NCI-H524 treated with DMSO at 0.1 percent for 48 hours (cell line): ENCODE measurements around the gene TBCD.

Source experiments
- DNase-seq: peaks from one replicate; lab custom pipeline; 2025; lab: John Stamatoyannopoulos, UW

TBCD gene

DNA sequence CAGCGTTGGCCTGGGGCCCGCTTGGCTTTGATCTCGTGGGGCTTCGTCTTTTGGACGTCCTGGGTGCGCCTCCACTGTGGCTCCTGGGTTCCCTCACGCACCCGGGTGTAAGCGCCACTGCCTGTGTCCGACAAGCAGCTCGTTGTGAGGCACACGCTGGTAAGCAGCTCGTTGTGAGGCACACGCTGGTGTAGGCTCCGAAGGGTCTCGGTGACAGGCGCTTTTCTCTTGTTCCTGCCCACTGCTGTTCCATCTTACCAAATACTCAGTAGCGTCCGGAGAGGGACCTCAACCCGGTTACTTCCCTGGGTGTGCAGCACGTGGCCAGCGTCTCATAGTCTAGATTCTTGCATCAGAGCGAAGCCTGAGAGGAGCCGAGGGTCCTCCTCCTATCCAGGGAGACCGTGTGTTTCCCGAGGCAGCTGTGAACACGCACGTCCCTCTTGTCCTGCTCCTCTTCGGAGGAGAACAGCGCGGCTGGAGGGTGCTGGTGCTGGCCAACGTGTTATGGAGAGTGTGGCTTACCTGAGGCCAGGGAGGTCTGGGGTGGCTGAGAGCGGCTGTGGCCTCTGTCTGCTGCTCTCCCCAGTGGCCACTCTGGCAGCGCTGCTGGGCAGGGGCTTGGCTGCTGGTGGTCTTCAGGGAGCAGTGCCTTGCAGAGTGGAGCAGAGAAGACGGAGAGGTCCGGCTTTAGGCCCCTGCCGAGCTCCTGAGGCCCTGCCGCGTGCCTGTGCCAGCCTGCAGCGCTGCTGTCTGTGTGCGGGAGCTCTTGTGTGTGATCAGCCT, 120.1 kb downstream of the TBCD start:
- DNase-seq: no peak

DNA sequence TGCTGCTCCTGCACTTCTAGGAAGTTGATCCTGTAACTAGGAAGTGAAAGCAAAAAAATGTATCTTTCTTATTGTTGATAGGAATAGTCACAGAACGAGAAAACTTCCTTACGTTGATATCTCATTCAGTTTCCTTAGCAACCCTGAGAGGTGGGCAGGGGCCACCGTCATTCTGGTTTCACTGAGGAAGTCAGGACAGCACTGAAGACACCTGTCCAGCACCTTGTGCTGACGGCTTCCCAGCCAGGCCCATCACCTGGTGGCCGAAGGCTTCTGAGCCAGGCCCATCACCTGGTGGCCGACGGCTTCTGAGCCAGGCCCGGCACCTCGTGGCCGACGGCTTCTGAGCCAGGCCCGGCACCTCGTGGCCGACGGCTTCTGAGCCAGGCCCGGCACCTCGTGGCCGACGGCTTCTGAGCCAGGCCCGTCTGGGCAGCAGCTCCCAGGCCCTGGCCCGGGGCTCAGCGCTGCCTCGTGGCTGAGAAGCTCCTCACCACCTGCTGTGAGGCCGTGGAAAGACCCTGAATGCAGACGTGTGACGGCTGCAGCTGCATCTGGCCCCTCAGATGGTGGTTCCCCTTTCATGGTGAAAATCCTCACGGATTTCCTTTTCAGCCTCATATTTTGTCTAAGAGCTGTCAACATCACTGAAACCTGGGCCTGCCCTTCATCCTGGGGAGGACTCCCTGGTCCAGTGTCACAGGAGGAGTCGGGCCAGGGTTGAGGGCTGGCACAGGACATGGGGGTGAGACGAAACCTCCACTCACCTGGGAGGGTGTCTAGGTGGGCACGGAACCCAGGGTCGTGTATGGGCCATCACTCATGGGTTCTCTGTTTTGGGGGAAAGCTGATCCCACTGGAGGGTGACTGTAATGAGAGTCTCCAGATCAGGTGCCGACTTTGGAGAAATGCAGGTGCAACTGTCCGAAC, 121.0 kb downstream of the TBCD start:
- no peak for DNase-seq

DNA sequence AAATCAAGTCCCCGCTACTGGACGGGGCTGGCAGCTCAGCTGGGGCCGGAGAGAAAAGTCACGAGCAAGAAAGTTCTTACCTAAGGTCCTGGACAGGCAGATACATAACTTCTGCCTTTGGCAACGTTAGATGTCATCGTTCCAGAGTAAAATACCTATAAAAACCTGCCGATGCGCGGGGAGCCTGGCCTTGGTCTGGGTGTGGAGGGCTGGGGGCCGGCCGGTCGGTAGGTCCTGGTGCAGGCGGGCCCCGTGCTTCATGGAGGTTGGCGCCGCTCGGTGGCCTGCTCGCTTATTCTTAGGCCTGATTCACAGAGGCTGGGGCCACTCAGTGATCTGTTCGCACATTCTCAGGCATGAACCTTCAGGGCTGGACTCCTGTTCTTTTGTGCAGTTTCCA, 121.7 kb downstream of the TBCD start:
- DNase-seq: no peak

DNA sequence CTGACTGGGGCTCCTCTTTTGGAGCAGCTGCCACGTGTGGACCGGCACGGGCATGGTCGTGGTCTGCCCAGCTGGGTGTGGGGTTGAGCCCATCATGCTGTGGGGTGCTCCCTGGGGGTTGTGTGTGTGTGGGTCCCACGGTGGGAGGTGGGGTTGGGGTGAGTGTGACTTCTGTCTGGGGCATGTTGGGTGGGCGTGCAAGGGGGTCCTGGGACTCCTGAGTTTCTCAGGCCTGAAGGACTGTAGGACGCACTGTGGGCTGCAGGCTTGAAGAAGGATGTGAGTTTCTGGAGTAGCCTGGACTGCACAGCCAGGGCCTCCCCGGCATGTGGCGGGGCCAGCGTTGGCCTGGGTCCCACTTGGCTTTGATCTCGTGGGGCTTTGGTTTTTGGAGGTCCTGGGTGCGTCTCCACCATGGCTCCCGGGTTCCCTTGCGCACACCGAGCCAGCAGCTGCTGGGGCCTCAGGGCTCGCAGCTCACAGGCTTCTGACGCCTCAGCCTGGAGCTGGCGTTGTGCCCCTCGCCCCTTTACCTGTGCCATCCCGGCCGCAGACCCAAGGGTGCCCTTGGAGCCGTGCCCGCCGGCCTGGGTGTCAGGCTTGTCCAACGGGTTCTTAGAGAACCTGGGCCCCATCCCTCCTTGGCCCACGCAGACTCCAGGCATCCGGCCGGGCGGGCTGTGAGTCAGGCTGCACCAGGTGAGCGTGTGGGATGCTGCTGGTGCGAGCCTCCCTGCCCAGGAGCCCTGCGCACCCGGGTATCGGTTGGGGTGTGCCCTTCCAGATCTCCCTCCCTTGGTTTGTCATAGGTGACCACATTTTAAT, 122.4 kb downstream of the TBCD start:
- DNase-seq: no peak

DNA sequence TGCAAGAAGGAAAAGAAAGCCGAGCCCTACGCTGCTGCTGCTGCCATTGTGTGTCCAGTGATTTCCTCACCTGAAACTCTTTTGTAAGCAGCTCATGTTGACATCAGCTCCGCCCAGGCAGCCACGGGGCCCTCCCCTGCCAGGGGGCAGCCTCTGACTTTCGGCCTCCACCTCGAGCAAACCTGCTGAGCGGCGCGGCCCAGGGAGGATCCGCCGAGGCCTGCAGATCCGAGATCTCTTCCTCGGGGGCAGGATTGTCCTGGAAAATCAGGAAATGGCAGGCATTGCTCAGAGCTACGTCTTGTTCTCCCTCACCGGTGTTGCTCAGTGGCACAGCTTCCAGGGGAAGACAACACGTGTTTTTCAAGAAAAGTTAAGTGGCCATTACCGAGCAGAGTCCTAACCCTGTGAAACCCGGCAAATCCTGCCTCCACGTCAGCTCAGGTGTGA, 123.6 kb downstream of the TBCD start:
- no peak for DNase-seq

DNA sequence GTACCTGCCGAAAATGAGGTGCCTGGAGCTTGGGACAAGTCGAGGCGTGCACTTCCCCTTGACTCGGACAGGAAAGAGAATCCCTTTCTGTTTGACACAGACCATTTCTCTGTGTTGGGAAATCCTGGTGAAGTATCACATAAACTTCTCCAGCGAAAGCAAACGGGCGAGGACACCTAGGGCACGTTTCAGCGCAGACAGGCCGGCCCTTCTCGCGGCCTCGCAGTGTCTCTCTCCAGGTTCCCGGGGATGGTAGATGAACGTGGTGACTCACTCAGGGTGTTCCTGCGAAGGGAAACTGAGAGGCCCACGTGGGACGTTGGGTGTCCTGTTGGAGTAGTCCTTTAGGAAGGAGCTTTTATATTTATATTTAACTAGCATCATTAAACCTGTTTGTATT, 124.3 kb downstream of the TBCD start:
- no peak for DNase-seq

DNA sequence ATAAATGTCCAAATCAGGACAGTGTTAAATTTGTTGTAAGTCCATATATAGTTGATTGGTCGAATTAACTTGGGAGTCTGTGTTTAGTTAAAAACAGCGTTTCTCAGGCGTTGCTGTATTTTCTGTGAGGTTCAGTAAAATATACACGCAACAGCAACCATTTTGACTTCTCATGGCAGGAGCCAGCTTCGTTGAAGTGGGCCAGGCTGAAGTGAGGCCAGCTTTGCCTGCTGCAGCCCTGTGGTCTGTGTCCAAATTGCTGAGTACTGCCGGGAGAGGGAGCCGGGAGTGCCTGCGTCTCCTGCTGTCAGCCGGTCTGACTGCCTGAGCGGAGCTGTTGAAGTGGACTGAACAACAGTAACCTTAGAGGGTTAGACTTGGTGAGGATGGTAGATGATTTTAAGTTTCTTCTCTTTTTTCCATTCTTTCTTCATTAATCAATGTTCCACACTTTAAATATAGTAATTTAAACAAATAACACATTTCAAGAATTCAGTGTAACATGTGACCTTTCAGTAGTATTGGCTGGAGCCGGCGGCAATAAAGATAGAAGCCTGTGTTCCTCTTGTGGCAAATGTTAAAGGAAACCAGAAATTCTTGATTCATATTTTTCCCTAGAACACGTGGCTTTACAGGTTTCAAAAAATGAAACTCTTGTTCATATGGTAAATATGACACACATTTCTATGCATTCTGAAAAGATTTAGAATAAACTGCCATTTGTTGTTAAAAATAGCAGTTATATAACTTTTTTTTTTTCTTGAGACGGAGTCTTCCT, 124.9 kb downstream of the TBCD start:
- no peak for DNase-seq

DNA sequence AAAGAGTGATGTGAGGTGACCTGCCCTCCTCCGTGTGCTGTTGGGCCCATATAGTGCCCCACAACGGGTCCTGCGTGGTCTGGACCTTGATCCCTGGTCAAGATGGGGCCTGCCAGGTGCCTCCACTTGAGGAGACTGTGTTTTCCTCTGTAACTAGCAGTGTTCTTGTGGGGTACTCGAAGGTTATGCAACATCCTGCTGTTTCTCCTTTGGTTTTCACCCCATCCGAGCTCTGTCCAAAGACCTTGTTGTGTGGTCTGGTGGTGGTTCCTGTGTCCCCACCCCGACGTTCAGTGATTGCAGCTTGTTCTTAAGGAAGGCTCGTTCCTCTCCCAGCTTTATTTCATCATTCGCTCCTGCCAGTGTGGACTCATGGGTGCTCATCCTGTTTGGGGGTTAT, 126.7 kb downstream of the TBCD start:
- no peak for DNase-seq

DNA sequence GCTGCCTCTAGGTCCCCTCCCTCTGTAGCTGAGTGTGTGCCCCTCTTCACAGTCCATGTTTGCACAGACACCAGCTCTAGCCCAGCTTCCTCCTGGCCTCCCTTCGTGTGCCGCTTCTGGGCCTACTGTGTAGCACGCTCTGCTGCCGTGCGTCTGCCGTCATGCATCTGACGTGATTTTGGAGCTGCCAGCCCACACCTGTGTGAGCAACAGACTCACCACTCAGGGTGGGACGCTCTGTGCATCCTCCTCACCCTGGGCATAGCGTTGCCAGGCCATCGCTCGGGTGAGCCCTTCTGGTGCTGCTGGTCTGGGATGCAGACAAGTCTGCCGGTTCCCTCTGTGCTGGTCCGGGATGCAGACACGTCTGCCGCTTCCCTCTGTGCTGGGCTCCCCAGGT, 127.4 kb downstream of the TBCD start:
- no peak for DNase-seq

DNA sequence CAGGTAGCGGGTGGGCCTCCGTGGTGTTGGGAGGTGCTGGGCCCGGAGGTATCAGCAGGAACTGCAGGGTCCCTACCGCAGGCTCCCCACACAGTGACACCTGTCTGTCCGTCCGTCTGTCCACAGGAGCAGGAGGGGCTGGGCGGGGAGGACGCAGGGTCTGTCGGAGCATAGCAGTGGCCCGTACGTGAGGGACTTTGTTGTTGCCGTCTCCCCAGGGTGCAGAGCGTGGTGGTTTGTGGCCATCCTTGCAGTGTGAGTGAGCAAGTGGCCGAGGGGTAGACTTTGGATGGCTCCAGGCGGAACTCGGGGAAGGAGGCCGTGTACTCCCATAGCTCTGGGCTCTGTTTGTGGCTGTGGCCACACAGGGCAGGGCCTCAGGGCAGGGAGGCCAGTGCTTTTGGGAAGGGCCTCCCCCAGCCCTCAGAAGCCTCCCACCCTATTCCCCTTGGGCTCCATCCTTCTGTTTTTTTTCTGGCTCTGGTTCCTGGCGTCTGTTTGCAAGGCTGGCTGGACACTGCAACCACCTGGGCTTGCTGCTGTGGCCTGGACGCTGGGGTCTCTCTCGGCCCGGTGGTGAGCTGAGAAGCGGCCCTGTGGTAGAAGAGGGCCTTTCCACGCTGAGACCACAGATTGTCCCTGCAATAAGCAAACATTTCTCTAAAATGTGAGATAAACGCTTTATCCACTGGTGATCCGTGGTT, 128.9 kb downstream of the TBCD start:
- DNase-seq: no peak

DNA sequence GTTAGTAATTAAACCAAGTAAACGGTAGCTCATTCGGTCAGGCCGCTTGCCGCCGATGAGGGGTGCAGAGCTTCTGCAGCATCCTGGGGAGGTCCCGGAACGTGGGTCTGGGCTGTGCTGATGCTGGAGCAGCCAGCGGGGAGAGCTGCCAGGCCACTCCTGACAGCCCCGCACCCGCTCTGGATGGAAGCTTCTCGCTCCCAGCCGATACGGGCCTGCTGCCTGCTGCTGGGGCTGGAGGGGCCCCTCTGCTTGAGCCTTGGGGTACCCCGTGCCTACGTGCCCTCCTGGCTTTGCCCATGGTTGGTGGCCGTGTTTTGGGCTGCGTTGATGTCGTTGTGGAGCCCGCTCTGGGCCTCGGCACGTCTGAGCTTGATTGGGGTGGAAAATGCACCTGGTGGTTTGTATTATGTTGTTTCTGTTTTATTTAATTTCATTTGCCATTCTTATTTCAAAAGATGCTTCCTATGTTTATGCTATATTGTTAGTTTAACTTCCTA, 129.5 kb downstream of the TBCD start:
- no peak for DNase-seq

DNA sequence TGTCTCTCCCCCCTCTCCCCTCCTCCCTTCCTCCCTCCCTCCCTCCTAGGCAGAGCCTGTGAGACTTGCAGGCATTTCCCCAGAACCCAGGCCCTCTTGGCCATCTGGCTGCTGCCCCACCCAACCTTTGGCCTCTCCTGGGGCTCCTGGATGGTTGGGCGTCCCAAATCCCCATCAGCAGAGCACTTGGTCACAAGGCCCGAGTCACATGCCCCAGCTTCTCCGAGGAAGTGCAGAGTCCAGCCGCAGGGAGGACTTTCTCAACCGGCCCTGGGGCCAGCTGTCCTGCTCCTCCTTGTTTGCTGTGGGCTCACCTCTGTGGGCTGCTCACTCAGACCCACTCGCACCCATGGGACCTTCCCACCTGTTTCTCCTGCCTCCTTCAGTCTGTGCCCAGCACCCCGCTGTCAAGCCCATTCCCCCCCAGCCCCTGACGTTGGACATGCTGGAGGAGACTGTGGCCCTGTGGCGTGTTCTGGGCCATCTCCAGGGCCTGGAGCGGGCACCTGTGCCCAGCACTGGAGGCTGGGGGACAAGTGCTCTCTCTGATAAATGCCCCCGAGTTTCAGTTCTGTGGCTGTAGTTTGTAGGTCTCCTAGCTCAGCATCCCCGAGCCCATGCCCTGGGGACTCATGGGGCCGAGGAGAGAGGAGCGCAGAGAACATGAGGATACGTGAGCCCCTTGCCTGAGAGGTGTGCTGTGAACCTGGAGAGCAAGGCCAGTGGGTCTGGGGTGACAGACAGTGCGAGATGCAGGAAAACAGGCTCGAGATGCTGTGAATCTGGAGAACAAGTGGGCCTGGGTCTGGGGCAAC, 130.2 kb downstream of the TBCD start:
- DNase-seq: no peak

DNA sequence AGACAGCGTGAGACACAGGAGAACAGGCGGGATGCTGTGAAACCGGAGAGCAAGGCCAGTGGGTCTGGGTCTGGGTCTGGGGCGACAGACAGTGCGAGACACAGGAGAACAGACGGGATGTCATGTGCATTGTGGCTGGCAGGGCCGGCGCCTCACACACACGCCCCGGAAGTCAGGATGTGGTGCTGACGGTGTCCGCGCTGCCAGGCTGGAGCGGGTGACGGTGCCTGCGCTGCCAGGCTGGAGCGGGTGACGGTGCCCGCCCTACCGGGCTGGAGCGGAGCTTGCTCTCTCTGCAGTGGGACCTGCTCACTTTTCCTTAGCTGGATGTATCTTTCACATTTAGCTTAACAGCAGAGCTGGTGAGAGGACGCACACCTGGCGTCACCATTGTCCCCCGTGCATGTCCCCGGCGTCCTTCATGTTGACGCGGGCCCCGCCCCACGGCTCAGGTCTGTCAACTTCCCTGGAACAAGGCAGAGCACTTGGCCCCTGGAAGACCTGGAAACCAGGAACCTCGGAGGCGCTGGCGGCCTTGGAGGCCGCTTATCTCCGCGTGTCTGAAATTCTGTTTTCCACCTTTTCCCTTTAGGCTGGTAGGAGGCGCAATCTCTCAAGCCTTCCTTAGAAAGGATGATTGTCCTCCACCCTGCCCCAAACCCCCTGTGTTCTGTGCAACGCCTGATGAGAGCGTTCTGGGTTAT, 131.0 kb downstream of the TBCD start:
- DNase-seq: no peak

DNA sequence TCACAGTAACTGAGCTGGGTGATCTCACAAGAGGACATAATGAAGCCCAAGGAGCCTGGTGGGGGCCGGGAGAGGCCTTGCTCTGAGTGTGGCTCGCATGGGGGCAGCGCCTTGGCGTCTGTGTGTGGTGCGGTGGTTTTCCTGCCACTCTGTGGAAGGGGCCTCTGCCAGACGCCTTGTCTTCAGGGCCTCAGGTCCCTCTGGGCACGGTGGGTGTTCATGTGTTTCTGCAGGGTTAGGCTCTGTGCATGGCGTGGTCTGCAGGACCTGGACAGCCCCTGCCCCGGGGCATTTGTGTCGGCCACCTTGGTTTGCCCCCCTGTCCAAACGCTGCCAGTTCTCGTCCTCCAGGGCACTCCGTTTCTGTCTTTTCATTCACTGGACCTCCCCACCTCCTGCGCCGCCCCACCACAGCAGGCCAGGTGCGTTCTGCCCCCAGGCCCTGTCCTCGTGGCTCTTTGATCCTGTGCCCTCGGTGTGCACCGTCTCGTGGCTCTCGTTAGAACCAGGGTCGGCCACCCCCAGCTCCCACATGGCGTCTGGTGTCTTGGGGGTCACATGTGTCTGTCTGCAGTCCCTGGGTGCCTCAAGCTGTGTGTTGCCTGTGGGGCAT, 131.7 kb downstream of the TBCD start:
- DNase-seq: no peak

DNA sequence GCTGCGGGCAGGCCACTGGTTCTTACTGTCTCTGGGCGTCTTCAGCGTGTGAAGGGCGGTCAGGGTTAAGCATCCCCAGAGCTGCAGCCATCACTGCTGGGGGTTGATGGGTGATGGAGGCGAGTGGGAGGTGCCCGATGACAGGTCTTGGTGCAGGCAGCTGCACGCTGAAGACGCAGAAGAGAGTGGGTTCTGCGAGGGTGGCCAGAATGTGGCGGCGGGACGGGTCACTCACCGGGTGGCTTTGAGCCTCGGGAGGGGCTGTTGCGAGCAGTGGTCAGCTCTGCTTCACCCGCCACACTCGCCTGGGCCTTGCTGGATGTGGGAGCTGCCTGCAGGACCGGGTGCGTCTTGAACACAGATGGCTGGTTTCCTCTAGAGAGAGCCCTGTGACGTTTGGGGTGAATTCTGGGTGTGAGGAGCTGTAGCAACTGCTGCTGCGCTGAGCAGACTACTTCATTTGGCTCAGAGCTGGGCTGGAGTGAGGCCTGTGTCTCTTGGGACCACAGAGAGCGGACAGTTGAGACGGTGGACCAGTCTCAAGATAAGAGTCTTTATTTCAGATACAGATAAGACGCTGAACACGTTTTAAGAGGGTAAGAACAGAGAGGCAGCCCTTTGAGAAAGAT, 132.6 kb downstream of the TBCD start:
- DNase-seq: no peak

DNA sequence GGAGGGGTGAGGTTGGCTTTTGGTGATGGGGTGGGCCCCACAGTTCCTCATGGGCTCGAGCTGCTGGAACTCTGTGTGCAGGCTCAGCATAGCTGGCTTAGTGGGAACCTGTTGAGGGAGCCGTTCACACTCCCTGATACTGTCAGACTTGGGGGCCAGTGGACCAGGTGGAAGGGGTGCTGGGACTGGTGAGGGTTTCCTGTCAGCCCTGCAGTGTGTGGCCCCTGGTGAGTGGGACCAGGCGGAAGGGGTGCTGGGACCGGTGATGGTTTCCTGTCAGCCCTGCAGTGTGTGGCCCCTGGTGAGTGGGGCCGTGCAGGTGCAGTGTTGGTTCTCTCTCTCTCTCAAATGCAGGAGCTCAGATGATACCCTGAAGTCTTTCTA, 133.1 kb downstream of the TBCD start:
- no peak for DNase-seq

DNA sequence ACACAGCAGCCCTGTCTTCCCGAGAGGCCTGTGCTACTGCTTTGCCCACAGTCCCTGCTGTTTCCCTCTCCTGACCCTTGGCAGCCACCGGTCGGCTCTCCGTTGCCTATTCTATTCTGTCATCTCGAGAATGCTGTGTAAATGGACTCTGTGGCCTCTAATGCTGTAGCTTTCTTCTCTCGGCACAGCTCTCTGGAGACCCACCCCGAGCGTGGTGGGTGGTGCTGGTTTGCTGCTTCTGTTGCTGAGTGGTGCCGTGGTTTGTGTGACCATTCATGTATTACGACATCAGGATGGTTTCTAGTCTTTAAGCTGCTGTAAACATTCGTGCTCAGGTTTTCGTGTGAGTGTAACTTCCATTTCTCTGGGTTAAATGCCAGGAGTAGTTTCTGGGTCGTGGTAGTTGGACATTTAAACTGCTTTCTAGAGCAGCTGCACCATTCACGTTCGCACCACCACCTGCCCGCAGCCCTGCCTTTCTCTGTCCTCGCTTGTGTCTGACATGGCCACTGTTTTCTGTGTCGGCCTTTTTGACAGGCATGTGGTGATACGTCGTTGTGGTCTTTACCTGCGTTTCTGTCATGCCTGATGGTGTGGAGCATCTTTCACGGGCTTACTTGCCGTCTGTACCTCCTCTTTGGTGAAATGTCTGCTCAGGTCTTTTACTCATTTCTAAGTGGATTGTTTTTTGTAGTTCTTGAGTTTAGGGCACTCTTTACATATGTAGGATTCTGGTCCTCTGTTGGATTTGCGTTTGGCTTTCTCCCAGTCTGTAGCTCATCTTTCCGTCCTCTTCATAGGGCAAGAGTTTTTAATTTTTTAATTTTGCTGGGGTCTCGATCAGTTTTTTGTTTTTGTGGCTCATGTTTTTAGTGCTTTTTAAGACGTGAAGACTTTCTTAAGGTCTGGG, 135.6 kb downstream of the TBCD start:
- no peak for DNase-seq
